K562 (cell line): Measurements from ENCODE around the gene B4GALT1. TPM values are rescaled to one million over a fixed set of nuclear protein-coding genes. Genes with fewer than 3 reads are reported as not detected.
A peak's percentile ranks its signal among the peaks of the same experiment; 100 is the strongest.

ENCODE experiments used
- ERF ChIP-seq: fragments of 450-650 bp; formaldehyde crosslinking; IDR thresholded peaks from 2 replicates; pipeline ENCODE4 v1.4.0; 2020; ENCODE audit warnings: mild to moderate bottlenecking, mixed read lengths
- ESRRA ChIP-seq: fragments of 450-650 bp; IDR thresholded peaks from 2 replicates; pipeline ENCODE4 v1.6.1; 2014; ENCODE audit warnings: low read depth, mild to moderate bottlenecking, moderate library complexity, borderline replicate concordance
- KLF16 ChIP-seq: IDR thresholded peaks from 2 replicates; pipeline ENCODE4 v1.6.1; 2016; ENCODE audit warnings: antibody characterized with exemption
- ZFP36 ChIP-seq: fragments of 150-350 bp; IDR thresholded peaks from 2 replicates; pipeline ENCODE4 v1.6.1; 2018; ENCODE audit warnings: low read length, low read depth; ENCODE audit not compliant: partially characterized antibody
- ZNF165 ChIP-seq: fragments of 250-450 bp; sonication (Bioruptor Pico); IDR thresholded peaks from 2 replicates; pipeline ENCODE4 v1.4.0; 2020; ENCODE audit warnings: borderline replicate concordance
- ZNF561 ChIP-seq: fragments of 450-650 bp; formaldehyde crosslinking; conservative IDR thresholded peaks from 2 replicates; pipeline ENCODE4 v1.4.0; 2020; ENCODE audit warnings: mild to moderate bottlenecking, moderate library complexity
- polyA plus RNA-seq, 8 experiments: library from polyadenylated mRNA; depleted of rRNA in 4 of 8; stranded (reverse) in 5 of 8; unstranded in 3 of 8; fragments of >200 nt; fragmentation: Nextera tagmentation in 2 of 8; fragmentation: Illumina TruSeq in 1 of 8; extraction: Ambion mirVana in 2 of 8; extraction: Trizol in 1 of 8; gene quantifications; 2 replicates each; pipeline versions ENCODE4 v1.2.1 to v1.2.3, GENCODE V29; 2011 to 2014; ENCODE audit warnings: inconsistent platforms in 1 of 8, missing spikeins in 1 of 8
- total RNA-seq, 7 experiments: library from RNA; depleted of rRNA in 6 of 7; stranded (reverse); fragments of >200 nt in 6 of 7; fragmentation: Illumina TruSeq in 2 of 7; extraction: Trizol in 2 of 7; gene quantifications; 2 replicates each; pipeline versions ENCODE4 v1.2.1 to v1.2.3, GENCODE V29; 2011 to 2021; ENCODE audit warnings: low replicate concordance in 1 of 7
- TF ChIP-seq, protein P1 (sequence below), 2 experiments: fragments of 450-650 bp; formaldehyde crosslinking in 1 of 2; IDR thresholded peaks; 2 replicates each; pipeline versions ENCODE4 v1.4.0 to v1.6.1; 2014 to 2020; ENCODE audit warnings: mild to moderate bottlenecking in 2 of 2, borderline replicate concordance in 1 of 2, low read depth in 1 of 2
- TF ChIP-seq, protein P2 (sequence below): fragments of 450-650 bp; IDR thresholded peaks from 2 replicates; pipeline ENCODE4 v1.6.1; 2017; ENCODE audit warnings: antibody characterized with exemption
- TF ChIP-seq, protein P3 (sequence below): IDR thresholded peaks from 2 replicates; pipeline ENCODE4 v1.6.1; 2014; ENCODE audit warnings: antibody characterized with exemption
- TF ChIP-seq, protein P4 (sequence below), 2 experiments: fragments of 450-650 bp in 1 of 2; sonication (generic) in 1 of 2; formaldehyde crosslinking in 1 of 2; IDR thresholded peaks in 1 of 2; conservative IDR thresholded peaks in 1 of 2; 2 replicates each; pipeline versions ENCODE4 v1.6.1 to v1.8.1; 2016 to 2023; ENCODE audit warnings: mild to moderate bottlenecking in 2 of 2, moderate library complexity in 2 of 2, inconsistent platforms in 1 of 2, missing genetic modification reagents in 1 of 2
- TF ChIP-seq, protein P5 (sequence below): fragments of 250-450 bp; sonication (Bioruptor Pico); IDR thresholded peaks from 2 replicates; pipeline ENCODE4 v1.5.1; 2021; ENCODE audit warnings: mild to moderate bottlenecking

Gene B4GALT1
- total and polyA plus RNA-seq, 9 of the 15 experiments (the other 6 are each of a cell fraction or from before 2014, with no cell fraction given): 4.1 to 26.8 (median 7.1) TPM

DNA sequence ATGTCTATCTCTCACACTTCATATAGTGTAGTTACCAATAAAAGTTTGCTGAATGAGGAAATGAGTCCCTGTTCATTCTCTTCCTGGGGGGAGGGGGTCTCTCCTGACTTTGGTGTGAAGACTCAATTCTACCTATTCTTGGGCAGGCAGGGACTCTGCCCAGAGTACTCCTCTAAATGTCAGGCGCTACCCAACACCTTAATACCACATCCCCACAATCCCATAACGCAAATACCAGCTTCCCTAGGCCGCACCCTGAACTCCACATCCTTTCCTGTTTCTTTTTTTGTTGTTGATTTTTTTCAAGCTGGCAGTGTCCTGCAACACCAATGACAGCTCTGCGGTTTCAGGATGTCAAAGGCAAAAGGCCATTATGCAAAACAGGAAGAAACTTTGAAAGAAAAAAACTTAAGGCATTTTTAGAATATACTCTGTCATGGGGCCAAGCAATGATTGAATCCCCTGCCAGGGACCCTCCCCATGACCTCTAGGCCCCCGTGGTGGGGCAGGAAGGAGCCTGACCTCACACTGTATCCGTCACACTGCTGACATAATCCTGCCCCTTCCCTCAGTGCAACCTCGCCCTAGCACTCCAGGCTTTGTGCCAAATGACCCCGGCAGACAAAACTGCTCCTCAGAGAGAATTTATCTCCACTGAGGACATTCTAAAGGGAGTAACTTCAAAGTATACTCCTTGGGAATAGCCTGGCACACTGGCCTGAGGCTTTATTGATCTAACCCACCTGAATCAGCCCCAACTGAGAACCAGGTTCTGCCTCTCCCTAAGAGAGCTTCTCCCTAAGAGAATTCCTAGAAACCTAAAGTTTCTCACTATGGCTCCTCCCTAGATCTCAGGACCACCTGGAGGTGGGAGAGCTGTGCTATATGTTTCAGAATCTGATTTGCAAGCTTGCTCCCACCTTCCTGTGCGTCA is 8.0 kb downstream of the B4GALT1 start (continued):
- TF ChIP-seq, protein P1, sequence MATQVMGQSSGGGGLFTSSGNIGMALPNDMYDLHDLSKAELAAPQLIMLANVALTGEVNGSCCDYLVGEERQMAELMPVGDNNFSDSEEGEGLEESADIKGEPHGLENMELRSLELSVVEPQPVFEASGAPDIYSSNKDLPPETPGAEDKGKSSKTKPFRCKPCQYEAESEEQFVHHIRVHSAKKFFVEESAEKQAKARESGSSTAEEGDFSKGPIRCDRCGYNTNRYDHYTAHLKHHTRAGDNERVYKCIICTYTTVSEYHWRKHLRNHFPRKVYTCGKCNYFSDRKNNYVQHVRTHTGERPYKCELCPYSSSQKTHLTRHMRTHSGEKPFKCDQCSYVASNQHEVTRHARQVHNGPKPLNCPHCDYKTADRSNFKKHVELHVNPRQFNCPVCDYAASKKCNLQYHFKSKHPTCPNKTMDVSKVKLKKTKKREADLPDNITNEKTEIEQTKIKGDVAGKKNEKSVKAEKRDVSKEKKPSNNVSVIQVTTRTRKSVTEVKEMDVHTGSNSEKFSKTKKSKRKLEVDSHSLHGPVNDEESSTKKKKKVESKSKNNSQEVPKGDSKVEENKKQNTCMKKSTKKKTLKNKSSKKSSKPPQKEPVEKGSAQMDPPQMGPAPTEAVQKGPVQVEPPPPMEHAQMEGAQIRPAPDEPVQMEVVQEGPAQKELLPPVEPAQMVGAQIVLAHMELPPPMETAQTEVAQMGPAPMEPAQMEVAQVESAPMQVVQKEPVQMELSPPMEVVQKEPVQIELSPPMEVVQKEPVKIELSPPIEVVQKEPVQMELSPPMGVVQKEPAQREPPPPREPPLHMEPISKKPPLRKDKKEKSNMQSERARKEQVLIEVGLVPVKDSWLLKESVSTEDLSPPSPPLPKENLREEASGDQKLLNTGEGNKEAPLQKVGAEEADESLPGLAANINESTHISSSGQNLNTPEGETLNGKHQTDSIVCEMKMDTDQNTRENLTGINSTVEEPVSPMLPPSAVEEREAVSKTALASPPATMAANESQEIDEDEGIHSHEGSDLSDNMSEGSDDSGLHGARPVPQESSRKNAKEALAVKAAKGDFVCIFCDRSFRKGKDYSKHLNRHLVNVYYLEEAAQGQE (IDR thresholded peaks at IDR 0.05; ENCODE audit: borderline replicate concordance): no peak
- TF ChIP-seq, protein P1 (CRISPR knock-in tag; IDR thresholded peaks at IDR 0.05; ENCODE audit: low read depth): no peak
- TF ChIP-seq ZNF561 (CRISPR knock-in tag) (no peak), ZFP36 (no peak), ZNF165 (CRISPR knock-in tag) (no peak), ERF (CRISPR knock-in tag) (no peak), ESRRA (peak; percentile 52; the same call in 1 of the 2 replicates), KLF16 (no peak)
- TF ChIP-seq, protein P2, sequence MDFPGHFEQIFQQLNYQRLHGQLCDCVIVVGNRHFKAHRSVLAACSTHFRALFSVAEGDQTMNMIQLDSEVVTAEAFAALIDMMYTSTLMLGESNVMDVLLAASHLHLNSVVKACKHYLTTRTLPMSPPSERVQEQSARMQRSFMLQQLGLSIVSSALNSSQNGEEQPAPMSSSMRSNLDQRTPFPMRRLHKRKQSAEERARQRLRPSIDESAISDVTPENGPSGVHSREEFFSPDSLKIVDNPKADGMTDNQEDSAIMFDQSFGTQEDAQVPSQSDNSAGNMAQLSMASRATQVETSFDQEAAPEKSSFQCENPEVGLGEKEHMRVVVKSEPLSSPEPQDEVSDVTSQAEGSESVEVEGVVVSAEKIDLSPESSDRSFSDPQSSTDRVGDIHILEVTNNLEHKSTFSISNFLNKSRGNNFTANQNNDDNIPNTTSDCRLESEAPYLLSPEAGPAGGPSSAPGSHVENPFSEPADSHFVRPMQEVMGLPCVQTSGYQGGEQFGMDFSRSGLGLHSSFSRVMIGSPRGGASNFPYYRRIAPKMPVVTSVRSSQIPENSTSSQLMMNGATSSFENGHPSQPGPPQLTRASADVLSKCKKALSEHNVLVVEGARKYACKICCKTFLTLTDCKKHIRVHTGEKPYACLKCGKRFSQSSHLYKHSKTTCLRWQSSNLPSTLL: no peak
- TF ChIP-seq, protein P3, sequence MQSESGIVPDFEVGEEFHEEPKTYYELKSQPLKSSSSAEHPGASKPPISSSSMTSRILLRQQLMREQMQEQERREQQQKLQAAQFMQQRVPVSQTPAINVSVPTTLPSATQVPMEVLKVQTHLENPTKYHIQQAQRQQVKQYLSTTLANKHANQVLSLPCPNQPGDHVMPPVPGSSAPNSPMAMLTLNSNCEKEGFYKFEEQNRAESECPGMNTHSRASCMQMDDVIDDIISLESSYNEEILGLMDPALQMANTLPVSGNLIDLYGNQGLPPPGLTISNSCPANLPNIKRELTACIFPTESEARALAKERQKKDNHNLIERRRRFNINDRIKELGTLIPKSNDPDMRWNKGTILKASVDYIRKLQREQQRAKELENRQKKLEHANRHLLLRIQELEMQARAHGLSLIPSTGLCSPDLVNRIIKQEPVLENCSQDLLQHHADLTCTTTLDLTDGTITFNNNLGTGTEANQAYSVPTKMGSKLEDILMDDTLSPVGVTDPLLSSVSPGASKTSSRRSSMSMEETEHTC: no peak
- TF ChIP-seq, protein P4, sequence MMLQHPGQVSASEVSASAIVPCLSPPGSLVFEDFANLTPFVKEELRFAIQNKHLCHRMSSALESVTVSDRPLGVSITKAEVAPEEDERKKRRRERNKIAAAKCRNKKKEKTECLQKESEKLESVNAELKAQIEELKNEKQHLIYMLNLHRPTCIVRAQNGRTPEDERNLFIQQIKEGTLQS (IDR thresholded peaks at IDR 0.05): peak; percentile 57; the same call in 1 of the 2 replicates
- TF ChIP-seq, protein P4 (CRISPR knock-in tag; conservative IDR thresholded peaks at IDR 0.05): no peak
- TF ChIP-seq, protein P5, sequence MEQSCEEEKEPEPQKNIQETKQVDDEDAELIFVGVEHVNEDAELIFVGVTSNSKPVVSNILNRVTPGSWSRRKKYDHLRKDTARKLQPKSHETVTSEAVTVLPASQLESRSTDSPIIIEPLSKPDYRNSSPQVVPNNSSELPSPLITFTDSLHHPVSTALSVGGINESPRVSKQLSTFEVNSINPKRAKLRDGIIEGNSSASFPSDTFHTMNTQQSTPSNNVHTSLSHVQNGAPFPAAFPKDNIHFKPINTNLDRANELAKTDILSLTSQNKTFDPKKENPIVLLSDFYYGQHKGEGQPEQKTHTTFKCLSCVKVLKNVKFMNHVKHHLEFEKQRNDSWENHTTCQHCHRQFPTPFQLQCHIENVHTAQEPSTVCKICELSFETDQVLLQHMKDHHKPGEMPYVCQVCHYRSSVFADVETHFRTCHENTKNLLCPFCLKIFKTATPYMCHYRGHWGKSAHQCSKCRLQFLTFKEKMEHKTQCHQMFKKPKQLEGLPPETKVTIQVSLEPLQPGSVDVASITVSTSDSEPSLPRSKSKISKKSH (CRISPR knock-in tag): no peak
